ENCODE data around the gene REV3L. TPM values are rescaled to one million over a fixed set of nuclear protein-coding genes. Genes with fewer than 3 reads are reported as not detected.

The REV3L gene, protein sequence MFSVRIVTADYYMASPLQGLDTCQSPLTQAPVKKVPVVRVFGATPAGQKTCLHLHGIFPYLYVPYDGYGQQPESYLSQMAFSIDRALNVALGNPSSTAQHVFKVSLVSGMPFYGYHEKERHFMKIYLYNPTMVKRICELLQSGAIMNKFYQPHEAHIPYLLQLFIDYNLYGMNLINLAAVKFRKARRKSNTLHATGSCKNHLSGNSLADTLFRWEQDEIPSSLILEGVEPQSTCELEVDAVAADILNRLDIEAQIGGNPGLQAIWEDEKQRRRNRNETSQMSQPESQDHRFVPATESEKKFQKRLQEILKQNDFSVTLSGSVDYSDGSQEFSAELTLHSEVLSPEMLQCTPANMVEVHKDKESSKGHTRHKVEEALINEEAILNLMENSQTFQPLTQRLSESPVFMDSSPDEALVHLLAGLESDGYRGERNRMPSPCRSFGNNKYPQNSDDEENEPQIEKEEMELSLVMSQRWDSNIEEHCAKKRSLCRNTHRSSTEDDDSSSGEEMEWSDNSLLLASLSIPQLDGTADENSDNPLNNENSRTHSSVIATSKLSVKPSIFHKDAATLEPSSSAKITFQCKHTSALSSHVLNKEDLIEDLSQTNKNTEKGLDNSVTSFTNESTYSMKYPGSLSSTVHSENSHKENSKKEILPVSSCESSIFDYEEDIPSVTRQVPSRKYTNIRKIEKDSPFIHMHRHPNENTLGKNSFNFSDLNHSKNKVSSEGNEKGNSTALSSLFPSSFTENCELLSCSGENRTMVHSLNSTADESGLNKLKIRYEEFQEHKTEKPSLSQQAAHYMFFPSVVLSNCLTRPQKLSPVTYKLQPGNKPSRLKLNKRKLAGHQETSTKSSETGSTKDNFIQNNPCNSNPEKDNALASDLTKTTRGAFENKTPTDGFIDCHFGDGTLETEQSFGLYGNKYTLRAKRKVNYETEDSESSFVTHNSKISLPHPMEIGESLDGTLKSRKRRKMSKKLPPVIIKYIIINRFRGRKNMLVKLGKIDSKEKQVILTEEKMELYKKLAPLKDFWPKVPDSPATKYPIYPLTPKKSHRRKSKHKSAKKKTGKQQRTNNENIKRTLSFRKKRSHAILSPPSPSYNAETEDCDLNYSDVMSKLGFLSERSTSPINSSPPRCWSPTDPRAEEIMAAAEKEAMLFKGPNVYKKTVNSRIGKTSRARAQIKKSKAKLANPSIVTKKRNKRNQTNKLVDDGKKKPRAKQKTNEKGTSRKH (N-terminal part only)
- polyA plus RNA-seq (2013, experiment 1 of 2): 7.4 TPM
- polyA plus RNA-seq (2013, experiment 2 of 2): 7.8 TPM

DNA sequence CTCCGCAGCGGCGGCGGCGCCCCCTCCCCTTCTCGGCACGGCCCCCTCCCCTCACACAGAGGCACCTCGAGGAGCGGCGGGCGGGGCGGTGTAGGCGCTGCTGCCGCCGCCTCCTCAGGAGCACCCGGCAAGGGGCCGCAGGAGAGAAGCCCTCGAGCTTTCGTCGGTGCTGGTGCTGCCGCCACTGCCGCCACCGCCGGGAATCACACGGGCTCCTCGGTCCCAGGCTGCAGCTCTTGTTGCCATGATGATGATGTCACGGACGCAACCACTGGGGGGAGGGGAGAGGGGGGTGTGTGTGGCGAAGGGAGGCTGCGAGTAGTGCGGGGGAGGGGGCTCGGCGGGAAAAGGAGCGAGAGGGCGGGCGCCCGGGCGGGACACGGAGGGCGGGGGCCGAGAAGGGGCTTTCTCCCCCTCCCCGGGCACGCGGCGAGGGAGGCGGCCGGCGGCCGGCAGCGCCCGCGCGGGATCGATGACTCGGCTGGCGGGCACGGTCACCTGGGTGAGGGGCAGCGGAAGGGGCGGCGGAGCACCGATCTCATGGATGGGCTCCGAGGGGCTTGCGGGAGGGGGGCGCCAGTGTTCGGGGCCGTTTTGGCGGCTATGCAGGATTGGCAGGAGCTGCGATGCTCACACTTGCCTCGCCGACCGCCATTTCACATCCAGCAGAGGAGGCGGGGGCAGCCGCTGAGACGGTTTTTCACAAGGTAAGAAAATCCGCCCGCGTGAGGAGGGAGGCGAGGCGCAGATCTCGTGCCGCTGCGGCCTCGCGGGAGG is at the start of gene REV3L:
REV3L (minus strand) TSS at position 260 of the 777 bp plus-strand sequence. CDS start 330 bp downstream, outside the sequence.
- peaks cover 4% of the 10 kb centered on the region for H3K9me3 ChIP-seq (ENCODE audit: control insufficient read depth, low read length)
- WGBS, 2 experiments (ENCODE audit: insufficient coverage in 2 of 2): 1% methylated on average over 22 to 39 of the region's 84 CpGs
- peaks cover 10% of the 10 kb centered on the region for H3K4me1 ChIP-seq (ENCODE audit: control insufficient read depth, insufficient read depth, low read length, poor library complexity, severe bottlenecking)
- peak within 1 kb of the TSS; percentile 97 for H3K27ac ChIP-seq (ENCODE audit: low read depth, low read length, severe bottlenecking)
- H3K36me3 ChIP-seq (ENCODE audit: control insufficient read depth, insufficient read depth, low read length): peaks cover 23% of the 10 kb centered on the region
- H3K4me3 ChIP-seq (ENCODE audit: extremely low read depth, insufficient read depth, low read length, poor library complexity, severe bottlenecking): peak within 1 kb of the TSS; percentile 74

DNA sequence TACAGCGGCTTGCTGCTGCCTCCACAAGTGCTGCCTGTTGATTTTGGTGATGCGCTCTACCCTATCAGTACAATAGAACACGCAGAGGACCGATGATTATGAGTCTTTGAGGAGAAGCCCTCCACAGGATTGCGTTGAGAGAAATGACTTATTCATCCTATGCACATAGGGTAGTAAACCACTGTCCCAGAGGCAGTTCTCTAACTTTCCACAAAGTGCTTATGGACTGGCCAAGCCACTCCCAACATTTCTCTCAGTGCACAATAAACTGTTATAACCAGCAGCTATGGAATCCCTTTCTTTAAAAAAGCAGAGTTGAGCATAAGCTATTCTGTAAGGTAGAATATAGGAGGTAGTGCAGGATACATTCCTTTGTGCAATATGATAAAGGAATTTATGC is 48.2 kb upstream of the REV3L start:
- 95 to 96% methylated on average over 5 of the region's 5 CpGs for WGBS, 2 experiments (ENCODE audit: insufficient coverage in 2 of 2)
- Histone ChIP-seq H3K4me1 (ENCODE audit: control insufficient read depth, insufficient read depth, low read length, poor library complexity, severe bottlenecking) (peaks cover 3% of the 10 kb centered on the region), H3K4me3 (ENCODE audit: extremely low read depth, insufficient read depth, low read length, poor library complexity, severe bottlenecking) (no peak overlapping the region), H3K9me3 (ENCODE audit: control insufficient read depth, low read length) (peaks cover 5% of the 10 kb centered on the region), H3K36me3 (ENCODE audit: control insufficient read depth, insufficient read depth, low read length) (peaks cover 4% of the 10 kb centered on the region), H3K27ac (ENCODE audit: low read depth, low read length, severe bottlenecking) (no peak overlapping the region)

DNA sequence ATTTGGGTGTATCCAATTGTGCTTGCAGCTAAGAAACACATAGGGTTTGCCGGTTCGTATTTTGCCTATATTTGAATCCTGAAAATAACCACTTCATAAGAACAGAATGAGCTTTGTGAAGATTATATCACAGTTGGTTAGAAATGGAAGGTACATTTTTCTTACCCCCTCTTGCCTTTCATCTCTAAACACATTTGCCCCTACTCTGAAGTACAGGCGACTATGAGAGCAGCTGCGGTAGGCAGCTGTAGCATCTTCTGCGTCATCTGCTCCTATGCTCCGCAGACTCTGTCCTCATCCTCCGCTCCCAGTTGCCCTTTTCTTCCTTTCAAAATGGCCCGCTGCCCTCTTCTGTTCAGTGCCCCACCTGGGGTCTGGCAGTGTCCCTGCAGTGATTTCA is 47.6 kb upstream of the REV3L start:
- Histone ChIP-seq H3K4me3 (ENCODE audit: extremely low read depth, insufficient read depth, low read length, poor library complexity, severe bottlenecking) (no peak overlapping the region), H3K36me3 (ENCODE audit: control insufficient read depth, insufficient read depth, low read length) (peaks cover 4% of the 10 kb centered on the region), H3K9me3 (ENCODE audit: control insufficient read depth, low read length) (peaks cover 5% of the 10 kb centered on the region), H3K4me1 (ENCODE audit: control insufficient read depth, insufficient read depth, low read length, poor library complexity, severe bottlenecking) (peaks cover 2% of the 10 kb centered on the region), H3K27ac (ENCODE audit: low read depth, low read length, severe bottlenecking) (no peak overlapping the region)
- WGBS, 2 experiments (ENCODE audit: insufficient coverage in 2 of 2): 84 to 90% methylated on average over 5 to 6 of the region's 8 CpGs

DNA sequence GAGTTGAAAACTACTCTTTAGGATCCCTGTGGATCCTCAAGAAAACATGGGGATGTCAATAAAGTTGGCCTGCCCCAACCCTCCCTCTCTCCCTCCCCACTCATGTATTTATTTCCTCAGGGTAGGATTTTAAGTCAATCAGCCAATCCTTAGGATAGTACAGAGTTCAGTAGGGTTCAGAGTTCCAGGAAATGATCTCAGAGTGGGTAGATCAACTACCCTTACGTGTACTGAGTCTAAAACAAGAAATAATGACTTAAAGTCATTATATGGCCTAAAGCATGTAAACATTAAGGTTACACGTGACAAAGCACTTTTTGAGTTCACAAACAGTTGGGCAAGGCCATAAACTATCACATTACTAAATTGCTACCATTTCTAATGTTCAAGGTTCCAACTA is 47.2 kb upstream of the REV3L start:
- Histone ChIP-seq H3K4me3 (ENCODE audit: extremely low read depth, insufficient read depth, low read length, poor library complexity, severe bottlenecking) (no peak overlapping the region), H3K27ac (ENCODE audit: low read depth, low read length, severe bottlenecking) (no peak overlapping the region), H3K36me3 (ENCODE audit: control insufficient read depth, insufficient read depth, low read length) (peaks cover 4% of the 10 kb centered on the region), H3K9me3 (ENCODE audit: control insufficient read depth, low read length) (peaks cover 5% of the 10 kb centered on the region), H3K4me1 (ENCODE audit: control insufficient read depth, insufficient read depth, low read length, poor library complexity, severe bottlenecking) (peaks cover 2% of the 10 kb centered on the region)
- 60 to 100% methylated on average over 1 of the region's 2 CpGs for WGBS, 2 experiments (ENCODE audit: insufficient coverage in 2 of 2)

DNA sequence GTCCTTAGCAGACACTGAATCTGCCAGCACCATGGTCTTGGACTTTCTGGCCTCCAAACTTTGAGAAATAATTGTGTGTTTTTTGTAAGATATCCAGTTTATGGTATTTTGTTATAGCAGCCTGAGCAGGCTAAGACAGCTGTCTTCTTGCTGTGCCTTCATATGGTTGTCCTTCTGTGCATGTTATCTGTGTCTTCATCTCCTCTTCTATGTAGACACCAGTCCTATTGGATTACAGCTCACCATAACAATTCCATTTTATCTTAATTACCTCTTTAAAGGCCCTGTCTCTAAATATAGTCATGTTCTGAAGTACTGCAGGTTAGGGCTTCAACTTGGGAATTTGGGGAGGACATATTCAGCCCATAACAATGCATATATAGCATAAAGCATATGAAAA is 44.3 kb upstream of the REV3L start:
- Histone ChIP-seq H3K4me3 (ENCODE audit: extremely low read depth, insufficient read depth, low read length, poor library complexity, severe bottlenecking) (no peak overlapping the region), H3K9me3 (ENCODE audit: control insufficient read depth, low read length) (peaks cover 5% of the 10 kb centered on the region), H3K27ac (ENCODE audit: low read depth, low read length, severe bottlenecking) (no peak overlapping the region), H3K36me3 (ENCODE audit: control insufficient read depth, insufficient read depth, low read length) (peaks cover 4% of the 10 kb centered on the region), H3K4me1 (ENCODE audit: control insufficient read depth, insufficient read depth, low read length, poor library complexity, severe bottlenecking) (peaks cover 3% of the 10 kb centered on the region)

DNA sequence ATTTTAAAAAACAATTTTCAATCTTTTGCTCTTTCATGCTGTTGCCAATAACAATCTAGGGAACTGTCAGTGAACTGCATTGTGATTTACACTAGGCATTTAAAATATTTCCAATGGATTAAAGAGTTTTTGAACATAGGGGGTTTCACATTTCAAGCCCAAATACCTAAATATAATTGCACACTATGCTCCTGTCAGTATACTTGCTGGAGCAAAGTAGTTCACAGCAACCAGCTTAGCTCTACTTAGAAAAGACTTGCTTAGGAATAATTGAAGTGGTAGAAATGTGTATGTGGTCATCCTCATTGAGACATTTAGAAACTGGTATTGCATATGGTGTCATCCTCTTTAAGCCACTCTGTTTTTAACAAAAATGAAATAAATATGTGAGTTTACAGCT is 41.7 kb upstream of the REV3L start:
- peaks cover 4% of the 10 kb centered on the region for H3K36me3 ChIP-seq (ENCODE audit: control insufficient read depth, insufficient read depth, low read length)
- H3K27ac ChIP-seq (ENCODE audit: low read depth, low read length, severe bottlenecking): no peak overlapping the region
- peaks cover 7% of the 10 kb centered on the region for H3K9me3 ChIP-seq (ENCODE audit: control insufficient read depth, low read length)
- peaks cover 6% of the 10 kb centered on the region for H3K4me1 ChIP-seq (ENCODE audit: control insufficient read depth, insufficient read depth, low read length, poor library complexity, severe bottlenecking)
- H3K4me3 ChIP-seq (ENCODE audit: extremely low read depth, insufficient read depth, low read length, poor library complexity, severe bottlenecking): no peak overlapping the region

DNA sequence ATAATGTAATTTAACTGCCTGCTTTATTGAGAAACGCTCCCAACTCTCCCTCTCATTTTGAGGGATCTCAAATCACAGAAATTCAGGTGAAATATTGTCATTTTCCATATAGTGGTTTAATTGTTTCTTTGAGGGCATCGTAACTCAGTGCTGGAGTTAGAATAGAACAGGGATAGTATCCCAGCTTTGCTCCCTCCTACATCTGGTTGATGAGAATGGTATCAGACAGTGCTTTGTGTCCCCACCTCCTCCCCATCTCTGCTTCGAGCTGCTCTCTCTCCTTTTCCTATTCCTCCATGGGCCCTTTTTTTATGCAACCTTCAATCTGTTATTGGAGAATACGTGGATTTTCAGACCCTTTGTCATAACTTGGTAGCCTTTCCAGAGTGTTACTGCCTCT is 41.2 kb upstream of the REV3L start:
- H3K9me3 ChIP-seq (ENCODE audit: control insufficient read depth, low read length): peaks cover 4% of the 10 kb centered on the region
- no peak overlapping the region for H3K4me3 ChIP-seq (ENCODE audit: extremely low read depth, insufficient read depth, low read length, poor library complexity, severe bottlenecking)
- peaks cover 7% of the 10 kb centered on the region for H3K36me3 ChIP-seq (ENCODE audit: control insufficient read depth, insufficient read depth, low read length)
- 83 to 100% methylated on average over 1 to 2 of the region's 4 CpGs for WGBS, 2 experiments (ENCODE audit: insufficient coverage in 2 of 2)
- no peak overlapping the region for H3K27ac ChIP-seq (ENCODE audit: low read depth, low read length, severe bottlenecking)
- H3K4me1 ChIP-seq (ENCODE audit: control insufficient read depth, insufficient read depth, low read length, poor library complexity, severe bottlenecking): peaks cover 6% of the 10 kb centered on the region

DNA sequence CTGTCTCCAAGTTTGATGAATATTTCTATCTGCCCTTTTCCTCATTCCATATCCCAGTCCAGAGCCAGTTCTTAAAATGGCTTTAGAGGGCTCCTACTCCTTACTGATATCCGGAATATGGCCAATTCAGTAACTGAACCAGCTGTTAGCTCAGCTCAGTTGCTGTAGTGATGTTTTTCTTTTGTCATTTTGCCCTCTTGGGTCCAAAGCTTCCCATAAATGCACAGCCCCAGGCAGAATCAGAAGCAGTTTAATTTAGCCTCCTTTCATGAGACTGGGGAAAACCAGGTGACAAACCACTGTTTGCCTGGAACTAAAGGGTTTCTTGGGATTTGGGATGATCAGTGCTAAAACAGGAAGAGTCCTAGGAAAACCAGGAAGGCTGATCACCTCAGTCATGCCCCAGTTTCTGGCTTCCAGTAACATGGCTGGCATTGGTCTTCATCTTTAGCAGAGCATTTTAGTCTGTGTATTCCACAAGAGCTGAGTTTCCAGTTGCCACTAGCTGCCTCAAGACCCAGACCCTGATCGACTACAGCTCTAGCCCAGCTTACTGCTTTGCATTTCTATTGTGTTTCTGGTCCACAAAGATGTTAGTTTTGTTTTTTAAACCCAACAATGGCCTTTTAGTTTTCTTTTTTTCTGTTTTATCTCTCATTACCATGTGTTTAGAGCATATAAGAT is 40.6 kb upstream of the REV3L start:
- Histone ChIP-seq H3K27ac (ENCODE audit: low read depth, low read length, severe bottlenecking) (no peak overlapping the region), H3K36me3 (ENCODE audit: control insufficient read depth, insufficient read depth, low read length) (peaks cover 4% of the 10 kb centered on the region), H3K4me1 (ENCODE audit: control insufficient read depth, insufficient read depth, low read length, poor library complexity, severe bottlenecking) (peaks cover 6% of the 10 kb centered on the region), H3K4me3 (ENCODE audit: extremely low read depth, insufficient read depth, low read length, poor library complexity, severe bottlenecking) (no peak overlapping the region), H3K9me3 (ENCODE audit: control insufficient read depth, low read length) (peaks cover 3% of the 10 kb centered on the region)
- WGBS, 2 experiments (ENCODE audit: insufficient coverage in 2 of 2): 67% methylated on average over 2 of the region's 2 CpGs; no CpG with 5 or more reads in 1 of the 2 experiments

DNA sequence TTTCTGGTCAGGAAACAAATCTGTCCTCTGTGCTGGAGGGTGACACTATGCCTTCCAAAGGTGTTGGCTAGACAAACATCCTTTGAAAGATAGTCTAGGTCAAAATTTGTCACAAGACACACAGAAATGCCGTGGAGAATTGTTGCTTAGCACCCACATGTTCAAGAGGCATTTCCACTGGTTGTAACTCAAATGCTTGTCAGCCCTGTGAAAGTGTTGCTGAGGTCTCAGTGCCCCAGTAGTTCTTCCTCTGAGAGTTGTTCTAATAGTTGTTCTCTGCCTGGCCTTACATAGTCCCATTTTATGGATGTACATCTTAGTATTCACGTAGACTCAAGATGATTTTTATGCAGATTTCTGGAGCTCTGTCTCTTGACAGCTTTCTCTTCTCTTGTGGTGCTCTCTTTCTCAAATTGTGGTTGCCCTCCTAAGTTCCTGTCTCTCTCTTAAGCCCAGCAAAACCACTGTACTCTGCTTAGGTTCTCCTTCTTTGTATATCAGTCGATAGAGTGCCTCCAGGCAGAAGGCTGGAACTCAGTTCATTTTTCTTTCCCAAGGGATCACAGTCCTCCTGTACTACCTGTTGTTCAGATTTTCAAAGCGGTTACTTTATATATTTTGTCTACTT is 39.5 kb upstream of the REV3L start:
- H3K27ac ChIP-seq (ENCODE audit: low read depth, low read length, severe bottlenecking): no peak overlapping the region
- H3K36me3 ChIP-seq (ENCODE audit: control insufficient read depth, insufficient read depth, low read length): peaks cover 4% of the 10 kb centered on the region
- no peak overlapping the region for H3K4me3 ChIP-seq (ENCODE audit: extremely low read depth, insufficient read depth, low read length, poor library complexity, severe bottlenecking)
- peaks cover 6% of the 10 kb centered on the region for H3K4me1 ChIP-seq (ENCODE audit: control insufficient read depth, insufficient read depth, low read length, poor library complexity, severe bottlenecking)
- peaks cover 3% of the 10 kb centered on the region for H3K9me3 ChIP-seq (ENCODE audit: control insufficient read depth, low read length)
- 85 to 90% methylated on average over 3 of the region's 4 CpGs for WGBS, 2 experiments (ENCODE audit: insufficient coverage in 2 of 2)
